Neural cell (in vitro differentiated cells): Measurements from ENCODE around the gene CCL26. TPM values are rescaled to one million over a fixed set of nuclear protein-coding genes. Genes with fewer than 3 reads are reported as not detected.

Source experiments
- H2AFZ ChIP-seq: fragments of 200-600, 300-800 bp; sonication (generic), shearing (Covaris generic); 2 replicates; pipeline ENCODE4 v1.6.0; 2014; ENCODE audit warnings: low read depth, mild to moderate bottlenecking, antibody characterized with exemption, low read length, moderate library complexity
- H3F3A ChIP-seq: fragments of 200-600 bp; shearing (Covaris generic); 2 replicates; pipeline ENCODE4 v1.6.1; 2016; ENCODE audit warnings: mild to moderate bottlenecking, moderate library complexity, mixed read lengths, antibody characterized with exemption, low read length; ENCODE audit not compliant: insufficient read depth, poor library complexity, severe bottlenecking
- H3K27ac ChIP-seq: fragments of 200-600, 300-800 bp; sonication (generic), shearing (Covaris generic); 2 replicates; pipeline ENCODE4 v1.5.1; 2014; ENCODE audit warnings: mild to moderate bottlenecking, low read length, moderate library complexity
- H3K27me3 ChIP-seq: fragments of 300-800, 200-600 bp; sonication (generic), shearing (Covaris generic); 2 replicates; pipeline ENCODE4 v1.6.0; 2014; ENCODE audit warnings: mild to moderate bottlenecking, low read depth, low read length, moderate library complexity; ENCODE audit not compliant: insufficient read depth
- H3K36me3 ChIP-seq: fragments of 300-800, 200-600 bp; sonication (generic), shearing (Covaris generic); 2 replicates; pipeline ENCODE4 v1.5.1; 2014; ENCODE audit warnings: mild to moderate bottlenecking, antibody characterized with exemption, low read length, moderate library complexity; ENCODE audit not compliant: insufficient read depth
- H3K4me2 ChIP-seq: fragments of 300-800, 200-600 bp; sonication (generic), shearing (Covaris generic); 2 replicates; pipeline ENCODE4 v1.6.0; 2014; ENCODE audit warnings: mild to moderate bottlenecking, low read length
- H3K4me3 ChIP-seq: fragments of 300-800, 200-600 bp; sonication (generic), shearing (Covaris generic); 2 replicates; pipeline ENCODE4 v1.5.1; 2014; ENCODE audit warnings: mild to moderate bottlenecking, low read length, moderate library complexity
- H3K79me2 ChIP-seq: fragments of 200-600 bp; shearing (Covaris generic); replicated peaks from 2 replicates; pipeline ENCODE4 v1.6.0; 2014; ENCODE audit warnings: mild to moderate bottlenecking, low read length, moderate library complexity; ENCODE audit not compliant: insufficient read depth
- H3K9ac ChIP-seq: fragments of 300-800, 200-600 bp; sonication (generic), shearing (Covaris generic); 2 replicates; pipeline ENCODE4 v1.6.1; 2016; ENCODE audit warnings: mild to moderate bottlenecking, low read length, mixed read lengths
- H3K9me2 ChIP-seq: fragments of 200-600 bp; shearing (Covaris generic); 2 replicates; pipeline ENCODE4 v1.6.1; 2016; ENCODE audit warnings: mild to moderate bottlenecking, low read length, mixed read lengths; ENCODE audit not compliant: insufficient read depth
- H3K9me3 ChIP-seq: fragments of 200-600, 300-800 bp; sonication (generic), shearing (Covaris generic); 2 replicates; pipeline ENCODE4 v1.6.1; 2016; ENCODE audit warnings: mild to moderate bottlenecking, mixed run types, low read length, moderate library complexity, mixed read lengths
- H4K20me1 ChIP-seq: fragments of 200-600 bp; shearing (Covaris generic); 2 replicates; pipeline ENCODE4 v1.6.1; 2016; ENCODE audit warnings: mild to moderate bottlenecking, mixed run types; ENCODE audit not compliant: insufficient read depth
- CTCF ChIP-seq: fragments of 450-650 bp; IDR thresholded peaks from 2 replicates; pipeline ENCODE4 v1.5.1; 2014; ENCODE audit warnings: antibody characterized with exemption, mild to moderate bottlenecking, moderate library complexity; ENCODE audit not compliant: poor library complexity, severe bottlenecking
- EP300 ChIP-seq: fragments of 450-650 bp; conservative IDR thresholded peaks from 2 replicates; pipeline ENCODE4 v1.6.1; 2014; ENCODE audit warnings: antibody characterized with exemption, mild to moderate bottlenecking, moderate library complexity; ENCODE audit not compliant: poor library complexity, severe bottlenecking
- EZH2 ChIP-seq: fragments of 200-600, 300-800 bp; shearing (Covaris generic), sonication (generic); IDR thresholded peaks from 2 replicates; pipeline ENCODE4 v1.6.1; 2014; ENCODE audit warnings: antibody characterized with exemption, low read length, borderline replicate concordance, mild to moderate bottlenecking; ENCODE audit not compliant: insufficient read depth, poor library complexity, severe bottlenecking
- MXI1 ChIP-seq: fragments of 450-650 bp; conservative IDR thresholded peaks from 2 replicates; pipeline ENCODE4 v1.6.1; 2014; ENCODE audit warnings: antibody characterized with exemption, mild to moderate bottlenecking; ENCODE audit not compliant: poor library complexity, severe bottlenecking
- POLR2AphosphoS5 ChIP-seq: IDR thresholded peaks from 2 replicates; pipeline ENCODE4 v1.6.1; 2012
- RAD21 ChIP-seq: fragments of 450-650 bp; conservative IDR thresholded peaks from 2 replicates; pipeline ENCODE4 v1.6.1; 2014; ENCODE audit warnings: antibody characterized with exemption, mild to moderate bottlenecking, moderate library complexity
- REST ChIP-seq: IDR thresholded peaks from 2 replicates; pipeline ENCODE4 v1.6.1; 2012; ENCODE audit warnings: borderline replicate concordance
- SMC3 ChIP-seq: fragments of 450-650 bp; conservative IDR thresholded peaks from 2 replicates; pipeline ENCODE4 v1.6.1; 2014; ENCODE audit warnings: antibody characterized with exemption, mild to moderate bottlenecking, moderate library complexity; ENCODE audit not compliant: poor library complexity
- TAF1 ChIP-seq: IDR thresholded peaks from 2 replicates; pipeline ENCODE4 v1.6.1; 2012; ENCODE audit warnings: low read depth
- polyA plus RNA-seq: library from polyadenylated mRNA; depleted of rRNA; stranded (reverse); fragments of >200 nt; gene quantifications from 2 replicates; pipeline ENCODE4 v1.2.3, GENCODE V29; 2014

CCL26 gene
- polyA plus RNA-seq, 1 donor from 2014 or later = not detected

GRCh38 chr7:75798770-75799169, 26.8 kb upstream of the CCL26 start:
- H3K9me3 ChIP-seq = no peaks in the 10 kb centered on the region
- H3K9ac ChIP-seq = no peak overlapping the region

GRCh38 chr7:75796420-75796819, 24.4 kb upstream of the CCL26 start:
- Histone ChIP-seq H3K9me2 (no peaks in the 10 kb centered on the region), H3K79me2 (no peaks in the 10 kb centered on the region), H3F3A (no peaks in the 10 kb centered on the region), H3K9me3 (no peaks in the 10 kb centered on the region), H3K4me3 (no peak overlapping the region), H4K20me1 (no peaks in the 10 kb centered on the region), H3K36me3 (no peaks in the 10 kb centered on the region), H3K27me3 (no peaks in the 10 kb centered on the region), H3K27ac (no peak overlapping the region), H2AFZ (no peak overlapping the region), H3K9ac (no peak overlapping the region), H3K4me2 (no peak overlapping the region)
- no peak for TF ChIP-seq SMC3
- no peak for TF ChIP-seq TAF1
- no peak for TF ChIP-seq MXI1
- no peak for TF ChIP-seq EP300
- no peak for TF ChIP-seq RAD21
- TF ChIP-seq EZH2 = no peak
- TF ChIP-seq CTCF = no peak

More at GRCh38 chr7:75798770-75799169, 26.8 kb upstream of the CCL26 start:
- Histone ChIP-seq H3K79me2 (no peaks in the 10 kb centered on the region), H3K27me3 (no peaks in the 10 kb centered on the region), H3K36me3 (no peaks in the 10 kb centered on the region), H4K20me1 (no peaks in the 10 kb centered on the region), H3K4me3 (no peak overlapping the region), H3F3A (no peaks in the 10 kb centered on the region), H3K27ac (no peak overlapping the region), H3K4me2 (no peak overlapping the region), H3K9me2 (no peaks in the 10 kb centered on the region), H2AFZ (no peak overlapping the region)
- no peak for TF ChIP-seq RAD21
- no peak for TF ChIP-seq TAF1
- TF ChIP-seq CTCF = no peak
- no peak for TF ChIP-seq EZH2
- no peak for TF ChIP-seq EP300
- TF ChIP-seq MXI1 = no peak
- no peak for TF ChIP-seq REST
- TF ChIP-seq SMC3 = no peak
- TF ChIP-seq POLR2AphosphoS5 = no peak
